Adipocyte (in vitro differentiated cells): Measurements from ENCODE around the gene HIRA.
"Not testable (repeated sequence)": the region's sequence is repeated elsewhere in the genome, so short reads cannot be mapped to it uniquely, and the experiment has no call there.

Source experiments
- DNase-seq: peaks from one replicate; pipeline ENCODE4 v3.0.0-alpha.2; 2015; ENCODE audit warnings: low read depth
- H3K27me3 ChIP-seq: replicated peaks from 2 replicates; pipeline ENCODE4 v1.7.0; 2013; ENCODE audit warnings: mild to moderate bottlenecking, low read length, moderate library complexity; ENCODE audit not compliant: control insufficient read depth, insufficient read depth
- H3K36me3 ChIP-seq: 2 replicates; pipeline ENCODE4 v1.7.0; 2013; ENCODE audit warnings: low read length, mild to moderate bottlenecking, moderate library complexity; ENCODE audit not compliant: control insufficient read depth, insufficient read depth, severe bottlenecking
- H3K4me1 ChIP-seq: 2 replicates; pipeline ENCODE4 v1.7.0; 2013; ENCODE audit warnings: mild to moderate bottlenecking, low read length, moderate library complexity; ENCODE audit not compliant: control insufficient read depth, insufficient read depth
- H3K4me3 ChIP-seq: 2 replicates; pipeline ENCODE4 v1.7.0; 2013; ENCODE audit warnings: mild to moderate bottlenecking, low read length, moderate library complexity
- H3K9ac ChIP-seq: 2 replicates; pipeline ENCODE4 v1.7.0; 2013; ENCODE audit warnings: mild to moderate bottlenecking, low read length, moderate library complexity
- H3K9me3 ChIP-seq: 2 replicates; pipeline ENCODE4 v1.7.0; 2013; ENCODE audit warnings: mild to moderate bottlenecking, low read length, moderate library complexity; ENCODE audit not compliant: control insufficient read depth

HIRA gene

GRCh38 chr22:19373450-19373849 is 58.1 kb downstream of the HIRA start:
- H3K4me1 ChIP-seq, result no peaks in the 10 kb centered on the region

GRCh38 chr22:19371893-19372292 is 59.6 kb downstream of the HIRA start:
- no peaks in the 10 kb centered on the region for H3K27me3 ChIP-seq
- H3K36me3 ChIP-seq, result peaks cover 96% of the 10 kb centered on the region
- no peaks in the 10 kb centered on the region for H3K9me3 ChIP-seq
- H3K9ac ChIP-seq, result no peak overlapping the region
- H3K4me3 ChIP-seq, result no peak overlapping the region
- no peak for DNase-seq
- no peaks in the 10 kb centered on the region for H3K4me1 ChIP-seq

More at GRCh38 chr22:19373450-19373849, 58.1 kb downstream of the HIRA start:
- Histone ChIP-seq H3K9me3 (no peaks in the 10 kb centered on the region), H3K9ac (no peak overlapping the region), H3K36me3 (peaks cover 97% of the 10 kb centered on the region), H3K4me3 (no peak overlapping the region), H3K27me3 (no peaks in the 10 kb centered on the region)
- DNase-seq, result no peak

DNA sequence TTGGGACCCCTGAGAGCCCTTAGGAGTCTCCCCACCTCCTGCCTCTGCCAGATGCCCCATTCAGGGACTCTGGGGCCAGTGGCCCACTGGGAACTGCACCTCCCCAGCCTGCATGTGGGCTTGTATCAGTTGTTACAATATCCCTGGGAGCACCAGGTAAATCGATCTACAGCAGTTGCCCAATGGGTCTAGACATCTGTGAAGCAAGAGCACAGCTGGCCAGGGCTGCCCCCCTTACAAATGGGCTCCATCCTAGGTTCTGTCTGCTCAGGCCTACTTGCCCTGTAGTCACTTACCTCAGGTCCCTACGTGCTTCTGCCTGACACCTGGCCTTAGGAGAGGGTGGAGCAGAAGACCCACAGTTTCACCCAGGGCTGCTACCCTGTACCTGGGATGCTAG is 62.7 kb downstream of the HIRA start:
- H3K4me3 ChIP-seq, result no peak overlapping the region
- H3K9ac ChIP-seq, result no peak overlapping the region
- no peaks in the 10 kb centered on the region for H3K27me3 ChIP-seq
- no peaks in the 10 kb centered on the region for H3K4me1 ChIP-seq
- DNase-seq, result no peak
- peaks cover 92% of the 10 kb centered on the region for H3K36me3 ChIP-seq
- no peaks in the 10 kb centered on the region for H3K9me3 ChIP-seq

GRCh38 chr22:19367763-19368367 is 63.7 kb downstream of the HIRA start:
- Histone ChIP-seq H3K4me1 (no peaks in the 10 kb centered on the region), H3K4me3 (no peak overlapping the region), H3K27me3 (no peaks in the 10 kb centered on the region), H3K9ac (no peak overlapping the region), H3K9me3 (no peaks in the 10 kb centered on the region), H3K36me3 (peaks cover 85% of the 10 kb centered on the region)
- DNase-seq, result no peak

DNA sequence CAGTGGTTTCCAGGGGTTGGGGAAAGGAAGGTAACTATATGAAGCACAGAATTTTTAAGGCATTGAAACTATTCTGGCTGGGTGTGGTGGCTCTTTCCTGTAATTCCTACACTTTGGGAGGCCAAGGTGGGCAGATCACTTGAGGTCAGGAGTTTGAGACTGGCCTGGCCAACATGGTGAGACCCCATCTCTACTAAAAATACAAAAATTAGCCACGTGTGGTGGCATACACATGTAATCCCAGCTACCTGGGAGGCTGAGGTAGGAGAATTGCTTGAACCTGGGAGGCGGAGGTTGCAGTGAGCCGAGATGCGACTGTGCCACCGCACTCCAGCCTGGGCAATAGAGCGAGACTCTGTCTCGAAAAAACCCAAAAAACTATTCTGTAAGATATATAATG is 68.0 kb downstream of the HIRA start:
- H3K4me1 ChIP-seq, H3K4me3 ChIP-seq, DNase-seq, H3K27me3 ChIP-seq, H3K9me3 ChIP-seq, H3K9ac ChIP-seq: not testable (repeated sequence)
- H3K36me3 ChIP-seq, result peaks cover 83% of the 10 kb centered on the region

DNA sequence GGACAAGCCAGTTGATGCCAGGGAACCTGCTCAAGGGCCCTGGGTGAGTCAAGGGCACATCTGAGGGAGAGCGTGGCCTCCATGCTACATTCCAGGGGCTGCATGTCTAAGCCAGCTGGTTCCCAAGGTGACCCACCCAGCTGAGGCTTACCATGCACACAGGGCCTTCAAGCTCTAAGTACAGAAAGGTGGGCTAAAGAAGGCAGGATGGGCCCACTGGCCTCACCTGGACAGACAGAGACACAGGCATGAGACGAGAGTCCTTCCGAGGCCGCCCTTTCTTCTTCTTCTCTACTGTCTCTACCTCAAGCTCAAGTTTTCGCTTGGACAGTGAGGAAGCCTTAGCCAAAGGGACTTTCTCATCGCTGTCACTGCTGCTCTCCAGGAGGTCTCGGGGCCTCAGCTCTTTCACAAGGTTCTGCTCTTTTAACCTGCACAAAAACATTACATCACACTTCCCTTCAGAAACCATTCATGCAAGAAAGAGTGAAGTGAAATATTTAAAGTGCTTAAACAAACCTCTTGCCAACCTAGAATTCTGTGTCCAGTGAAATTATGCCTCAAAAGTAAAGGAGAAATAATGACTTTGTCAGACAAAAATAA is 69.9 kb downstream of the HIRA start:
- H3K4me1 ChIP-seq, result no peaks in the 10 kb centered on the region
- H3K4me3 ChIP-seq, result no peak overlapping the region
- peaks cover 84% of the 10 kb centered on the region for H3K36me3 ChIP-seq
- H3K9me3 ChIP-seq, result no peaks in the 10 kb centered on the region
- no peaks in the 10 kb centered on the region for H3K27me3 ChIP-seq
- no peak overlapping the region for H3K9ac ChIP-seq
- DNase-seq, result no peak

DNA sequence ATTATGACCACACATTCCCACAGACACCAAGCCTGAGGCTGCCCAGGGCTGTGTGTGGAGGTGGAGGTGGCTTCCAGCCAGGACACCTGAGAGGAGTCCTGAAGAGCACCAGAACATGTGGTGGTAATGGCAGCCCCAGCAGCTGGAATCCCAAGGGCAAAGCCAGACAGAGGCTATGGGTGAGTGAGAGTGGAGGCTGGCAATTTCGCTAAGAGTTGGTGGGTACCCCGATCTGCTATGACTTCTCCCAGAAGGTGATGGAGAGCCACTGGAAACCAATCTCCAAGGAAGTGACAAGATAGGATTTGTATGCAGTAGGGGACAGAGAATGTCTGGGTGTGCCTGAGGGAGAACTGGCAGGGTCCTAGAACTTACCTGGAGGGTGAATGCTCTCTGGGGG is 70.7 kb downstream of the HIRA start:
- Histone ChIP-seq H3K4me1 (no peaks in the 10 kb centered on the region), H3K9me3 (no peaks in the 10 kb centered on the region), H3K4me3 (no peak overlapping the region), H3K9ac (no peak overlapping the region), H3K27me3 (no peaks in the 10 kb centered on the region), H3K36me3 (peaks cover 88% of the 10 kb centered on the region)
- no peak for DNase-seq

DNA sequence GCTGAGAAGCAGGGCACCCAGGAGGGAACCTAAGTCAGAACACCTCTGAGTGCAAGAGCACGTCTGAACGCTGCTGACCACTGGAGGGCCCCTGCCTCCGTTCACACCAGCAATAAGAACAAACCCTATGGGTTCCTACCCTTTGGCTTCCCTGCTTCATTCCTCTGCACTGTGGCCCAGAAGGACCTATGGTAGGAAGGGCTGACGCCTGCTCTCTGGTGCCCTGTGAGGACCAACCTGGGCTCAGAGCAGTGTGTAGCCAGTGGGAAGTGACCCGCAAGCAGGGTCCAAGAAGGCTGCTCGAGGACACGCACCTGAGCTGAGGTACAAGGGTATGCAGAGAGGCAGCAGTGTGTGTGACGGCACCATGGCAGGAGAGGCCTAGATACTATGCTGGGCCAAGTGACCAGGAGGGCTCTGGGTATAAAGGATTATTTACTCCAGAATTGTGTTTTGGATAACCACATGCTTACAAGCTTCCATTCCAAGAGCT is 71.2 kb downstream of the HIRA start:
- no peak for DNase-seq
- Histone ChIP-seq H3K27me3 (no peaks in the 10 kb centered on the region), H3K9ac (no peak overlapping the region), H3K4me1 (no peaks in the 10 kb centered on the region), H3K36me3 (peaks cover 88% of the 10 kb centered on the region), H3K9me3 (no peaks in the 10 kb centered on the region), H3K4me3 (no peak overlapping the region)

- DNase-seq, result no peak
- Histone ChIP-seq H3K27me3 (no peaks in the 10 kb centered on the region), H3K36me3 (peaks cover 88% of the 10 kb centered on the region)
Measured at GRCh38 chr22:19359554-19360299, 71.8 kb downstream of the HIRA start.

GRCh38 chr22:19358703-19359553 is 72.6 kb downstream of the HIRA start:
- no peak for DNase-seq
- Histone ChIP-seq H3K36me3 (peaks cover 88% of the 10 kb centered on the region), H3K9me3 (no peaks in the 10 kb centered on the region), H3K27me3 (no peaks in the 10 kb centered on the region), H3K4me3 (no peak overlapping the region), H3K4me1 (no peaks in the 10 kb centered on the region), H3K9ac (no peak overlapping the region)

More at GRCh38 chr22:19359554-19360299, 71.8 kb downstream of the HIRA start:
- H3K4me3 ChIP-seq, result no peak overlapping the region
- no peaks in the 10 kb centered on the region for H3K9me3 ChIP-seq
- no peaks in the 10 kb centered on the region for H3K4me1 ChIP-seq
- H3K9ac ChIP-seq, result no peak overlapping the region

GRCh38 chr22:19358195-19358594 is 73.3 kb downstream of the HIRA start:
- Histone ChIP-seq H3K4me1 (no peaks in the 10 kb centered on the region), H3K27me3 (no peaks in the 10 kb centered on the region), H3K4me3 (no peak overlapping the region), H3K9ac (no peak overlapping the region), H3K36me3 (peaks cover 91% of the 10 kb centered on the region), H3K9me3 (no peaks in the 10 kb centered on the region)
- DNase-seq, result no peak
